ENCODE data around the gene C1QTNF2.
"Not testable (repeated sequence)": the region's sequence is repeated elsewhere in the genome, so short reads cannot be mapped to it uniquely, and the experiment has no call there.

C1QTNF2 gene

DNA sequence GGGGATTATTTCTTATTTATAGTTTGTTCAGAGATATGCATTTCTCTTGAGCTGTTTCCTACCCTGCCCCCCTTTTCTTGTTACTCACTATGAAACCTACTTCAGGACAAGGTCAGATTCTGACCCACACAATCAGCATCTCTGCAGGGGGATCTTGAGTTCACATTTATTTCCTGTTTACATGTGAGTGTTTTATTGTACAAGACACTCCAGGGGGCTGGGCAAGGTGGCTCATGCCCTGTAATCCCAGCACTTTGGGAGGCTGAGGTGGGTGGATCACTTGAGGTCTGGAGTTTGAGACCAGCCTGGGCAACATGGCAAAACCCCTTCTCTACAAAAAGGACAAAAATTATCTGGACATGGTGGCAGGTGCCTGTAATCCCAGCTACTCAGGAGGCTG lies 29.9 kb downstream of the C1QTNF2 start:
- not testable (repeated sequence) for DNase-seq

GRCh38 chr5:160339406-160340130 lies 30.9 kb downstream of the C1QTNF2 start:
- DNase-seq, result no peak

DNA sequence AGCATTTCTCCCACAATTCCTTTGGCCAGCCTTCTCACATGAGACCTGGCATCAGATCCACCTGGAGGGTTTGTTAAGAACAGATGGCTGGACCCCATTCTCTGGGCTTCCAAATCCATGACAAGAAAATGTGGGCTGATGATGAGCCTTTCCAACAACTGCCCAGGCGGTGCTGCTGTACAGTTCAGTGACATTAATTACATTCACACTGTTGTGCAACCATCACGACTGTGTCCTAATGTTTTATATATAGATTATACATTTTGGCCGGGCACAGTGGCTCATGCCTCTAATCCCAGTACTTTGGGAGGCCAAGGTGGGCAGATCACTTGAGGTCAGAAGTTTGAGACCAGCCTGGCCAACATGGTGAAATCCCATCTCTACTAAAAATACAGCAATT lies 35.7 kb downstream of the C1QTNF2 start:
- not testable (repeated sequence) for DNase-seq

DNA sequence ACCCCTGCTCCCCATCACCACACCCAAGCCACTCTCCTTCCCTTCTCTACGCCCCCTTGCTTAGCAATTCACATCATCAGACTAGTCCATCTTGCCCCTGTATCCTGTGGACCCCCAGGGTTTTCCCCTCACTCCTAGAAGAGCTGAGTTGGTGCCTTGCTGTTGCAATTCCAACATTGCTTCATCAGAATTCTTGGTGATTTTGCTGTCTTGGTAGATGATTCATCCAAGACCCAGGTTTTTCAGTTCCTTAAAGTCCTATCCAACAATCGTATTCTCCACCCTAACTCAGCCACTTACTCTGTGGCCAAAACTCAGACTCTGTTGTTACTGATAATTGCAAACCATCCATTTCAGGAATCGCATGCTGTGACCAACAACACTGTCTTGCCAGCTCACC lies 36.7 kb downstream of the C1QTNF2 start:
- DNase-seq, result peak; percentile 3

- DNase-seq, result no peak
Observed at GRCh38 chr5:160330212-160330611, 40.2 kb downstream of the C1QTNF2 start.

- DNase-seq, result no peak
Observed at GRCh38 chr5:160327818-160328217, 42.6 kb downstream of the C1QTNF2 start.

DNA sequence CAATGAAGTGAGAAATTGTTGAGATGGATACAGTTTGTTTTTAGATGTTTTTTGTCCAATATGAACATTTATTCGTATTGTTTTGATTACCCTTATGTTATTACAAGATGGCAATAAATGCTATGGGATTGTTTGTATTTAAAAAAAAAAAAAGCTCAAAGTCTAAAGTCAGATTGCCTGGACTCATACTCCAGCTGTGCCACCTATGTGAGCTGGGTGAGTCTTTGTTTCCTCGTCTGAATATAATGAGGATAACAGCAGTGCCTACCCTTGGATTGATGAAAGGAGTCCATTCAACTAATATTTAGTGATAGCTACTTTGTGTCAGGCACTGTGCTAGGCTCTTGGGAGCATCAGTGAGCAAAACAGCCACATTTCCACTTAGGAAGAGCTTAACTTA lies 43.4 kb downstream of the C1QTNF2 start:
- DNase-seq, result no peak

DNA sequence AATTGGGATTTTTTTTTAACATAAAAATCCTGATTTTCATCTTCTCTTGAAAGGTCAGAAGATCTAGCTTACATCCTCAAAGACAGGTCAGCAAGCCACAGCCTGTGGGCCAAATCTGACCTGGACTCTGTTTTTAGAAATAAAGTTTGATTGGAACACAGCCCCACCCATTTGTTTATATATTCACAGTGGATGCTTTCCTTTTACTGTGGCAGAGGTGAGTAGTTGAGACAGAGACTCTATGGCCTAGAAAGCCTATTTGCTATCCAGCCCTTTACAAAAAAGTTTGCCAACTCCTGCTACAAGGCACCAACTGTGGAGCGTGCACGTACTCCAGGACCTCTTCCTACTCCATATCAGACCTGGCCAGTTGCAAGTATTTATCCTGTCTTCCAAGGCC lies 44.7 kb downstream of the C1QTNF2 start:
- no peak for DNase-seq

GRCh38 chr5:160324886-160325285 lies 45.5 kb downstream of the C1QTNF2 start:
- no peak for DNase-seq

- DNase-seq, result no peak
Observed at GRCh38 chr5:160318409-160318808, 52.0 kb downstream of the C1QTNF2 start.

DNA sequence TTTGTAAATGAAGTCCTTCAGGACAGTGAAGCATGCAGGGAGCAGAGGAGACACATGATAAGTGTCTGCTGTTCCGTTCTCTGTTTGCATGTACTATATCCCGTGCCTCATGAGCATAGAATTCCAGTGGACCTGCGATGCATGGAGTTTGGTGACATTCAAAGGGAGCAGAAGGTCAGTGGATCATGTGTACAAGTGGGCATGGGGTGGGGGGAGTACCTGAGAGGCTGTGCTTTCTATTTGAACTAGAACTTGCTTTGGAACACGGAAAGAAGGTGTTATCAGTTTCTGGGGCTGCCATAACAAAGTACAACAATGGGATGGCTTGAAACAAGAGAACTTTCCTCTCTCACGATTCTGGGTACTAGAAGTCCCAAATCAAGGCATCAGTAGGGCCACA lies 53.0 kb downstream of the C1QTNF2 start:
- DNase-seq, result no peak

GRCh38 chr5:160315968-160316367 lies 54.5 kb downstream of the C1QTNF2 start:
- DNase-seq, result no peak

DNA sequence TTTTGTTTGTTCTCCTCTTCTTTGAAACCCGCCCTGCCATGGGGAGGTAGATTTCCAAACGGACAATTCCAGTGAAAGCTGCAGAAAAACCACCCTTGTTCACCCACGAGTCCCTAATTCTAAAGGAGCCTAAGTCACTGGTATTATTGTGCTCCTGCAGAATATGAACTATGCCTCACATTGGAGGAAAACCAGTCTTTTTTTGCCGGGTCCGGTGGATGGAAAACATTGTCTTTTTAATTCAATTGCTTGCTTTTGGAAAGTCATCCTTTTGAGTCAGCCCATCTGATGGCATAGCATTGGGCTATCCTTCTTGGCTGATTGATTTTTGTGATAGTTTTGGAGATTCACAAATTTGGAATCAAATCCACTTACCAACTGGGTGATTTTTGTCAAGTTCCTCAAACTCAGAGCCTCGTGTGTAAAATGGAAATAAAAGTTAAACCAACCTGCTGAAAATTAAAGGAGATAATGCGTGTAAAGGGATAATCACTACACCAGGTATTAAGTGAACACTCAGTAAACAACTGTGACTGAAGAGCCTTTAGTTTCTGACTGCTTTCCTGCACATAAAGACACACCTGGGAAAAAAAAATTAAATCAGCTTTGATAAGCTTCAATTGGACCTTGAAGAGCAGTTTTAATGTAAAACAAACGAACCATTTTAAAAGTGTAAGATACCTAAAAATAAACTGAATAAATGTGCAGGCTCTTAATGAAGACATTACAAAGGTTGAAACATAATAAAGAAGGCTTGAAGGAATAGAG lies 57.3 kb downstream of the C1QTNF2 start:
- DNase-seq, result no peak

GRCh38 chr5:160312134-160312959 lies 58.1 kb downstream of the C1QTNF2 start, which contains the start of gene CCNJL:
Gene CCNJL (minus strand): TSS chr5:160312564. CDS start chr5:160311923, 641 bp downstream.
- DNase-seq, result no peak

DNA sequence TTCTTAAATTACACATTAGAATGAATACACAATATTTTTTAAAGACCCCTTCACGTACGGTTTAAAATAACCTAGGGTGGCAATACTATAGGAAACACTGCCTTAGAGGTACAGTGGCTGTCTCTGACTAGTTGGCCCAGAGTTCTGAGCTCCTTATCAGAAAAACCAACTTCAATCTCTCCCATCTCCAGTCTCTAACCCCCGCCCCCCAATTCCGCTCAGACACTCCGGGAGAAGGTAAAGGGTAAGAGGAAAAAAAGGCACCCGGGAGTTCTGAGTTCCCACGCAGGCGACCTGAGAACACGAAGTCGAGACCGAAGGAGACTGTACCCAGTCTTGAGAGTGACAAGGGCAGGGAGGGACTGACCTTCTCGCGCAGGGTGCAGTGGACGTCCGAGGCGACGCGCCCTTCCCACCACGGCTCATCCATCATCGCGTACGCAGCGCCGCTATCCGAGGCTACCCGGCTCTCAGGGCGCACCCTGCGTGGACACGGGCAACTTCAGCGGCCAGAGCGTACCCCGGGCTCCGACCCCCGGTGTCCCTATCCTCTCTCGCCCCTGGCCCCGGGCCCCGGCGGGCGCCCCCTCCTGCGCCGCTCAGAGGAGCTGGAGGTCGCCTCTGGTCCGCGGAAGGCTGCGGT lies 58.8 kb downstream of the C1QTNF2 start:
- DNase-seq, result no peak

- DNase-seq, result no peak
Observed at GRCh38 chr5:160310552-160311295, 59.7 kb downstream of the C1QTNF2 start.

GRCh38 chr5:160310140-160310539 lies 60.3 kb downstream of the C1QTNF2 start:
- no peak for DNase-seq

GRCh38 chr5:160306696-160307095 lies 63.7 kb downstream of the C1QTNF2 start:
- DNase-seq, result no peak

DNA sequence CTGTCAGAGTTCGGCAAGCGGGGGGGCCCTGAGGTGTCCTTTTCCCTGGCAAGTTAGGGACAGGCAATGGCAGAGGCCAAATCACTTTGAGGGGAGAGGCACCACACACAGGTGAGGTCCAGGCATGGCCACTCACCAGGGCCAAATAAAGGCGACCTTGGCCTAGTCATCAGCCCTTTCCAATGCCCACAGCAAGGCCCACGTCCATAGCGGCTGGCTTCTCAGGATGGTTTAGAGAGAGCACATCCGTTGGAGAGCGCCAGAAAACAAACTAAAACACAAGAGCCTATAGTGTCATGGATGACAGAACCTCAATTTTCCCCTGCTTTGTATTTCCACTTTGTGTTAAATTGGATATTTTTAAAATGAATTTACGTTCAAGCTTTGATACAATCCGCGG lies 65.1 kb downstream of the C1QTNF2 start:
- DNase-seq, result no peak

- no peak for DNase-seq
Observed at GRCh38 chr5:160303690-160304089, 66.7 kb downstream of the C1QTNF2 start.

- no peak for DNase-seq
Observed at GRCh38 chr5:160298189-160298588, 72.2 kb downstream of the C1QTNF2 start.

- no peak for DNase-seq
Observed at GRCh38 chr5:160297776-160298175, 72.7 kb downstream of the C1QTNF2 start.

Data from CD4-positive, alpha-beta T cell treated with Interleukin-21 for 1 hour (primary cell).